ENCODE measurements around the gene PROM2. TPM values are rescaled to one million over a fixed set of nuclear protein-coding genes. Genes with fewer than 3 reads are reported as not detected.

PROM2 gene
- total RNA-seq, 1 donor, result under 0.01 TPM

- DNase-seq (ENCODE audit: low read depth), result no peak
- TF ChIP-seq CTCF (IDR thresholded peaks at IDR 0.05; ENCODE audit: insufficient read depth, low read depth, low read length), result no peak
- no peak overlapping the region for H3K4me3 ChIP-seq (ENCODE audit: low read depth, low read length)
These were observed 31.3 kb downstream of the PROM2 start for GRCh38 chr2:95305380-95306061.

- no peak for DNase-seq (ENCODE audit: low read depth)
- no peak for TF ChIP-seq CTCF (IDR thresholded peaks at IDR 0.05; ENCODE audit: insufficient read depth, low read depth, low read length)
- H3K4me3 ChIP-seq (ENCODE audit: low read depth, low read length), result no peak overlapping the region
These were observed 32.2 kb downstream of the PROM2 start for GRCh38 chr2:95306336-95306895.

GRCh38 chr2:95307036-95307435 is 32.8 kb downstream of the PROM2 start:
- TF ChIP-seq CTCF (IDR thresholded peaks at IDR 0.05; ENCODE audit: insufficient read depth, low read depth, low read length), result no peak
- DNase-seq (ENCODE audit: low read depth), result no peak
- H3K4me3 ChIP-seq (ENCODE audit: low read depth, low read length), result no peak overlapping the region

GRCh38 chr2:95307878-95308277 is 33.6 kb downstream of the PROM2 start:
- no peak for DNase-seq (ENCODE audit: low read depth)
- no peak for TF ChIP-seq CTCF (IDR thresholded peaks at IDR 0.05; ENCODE audit: insufficient read depth, low read depth, low read length)
- no peak overlapping the region for H3K4me3 ChIP-seq (ENCODE audit: low read depth, low read length)

GRCh38 chr2:95308426-95308990 is 34.3 kb downstream of the PROM2 start:
- H3K4me3 ChIP-seq (ENCODE audit: low read depth, low read length), result no peak overlapping the region
- TF ChIP-seq CTCF (IDR thresholded peaks at IDR 0.05; ENCODE audit: insufficient read depth, low read depth, low read length), result no peak
- no peak for DNase-seq (ENCODE audit: low read depth)

GRCh38 chr2:95309599-95309998 is 35.4 kb downstream of the PROM2 start:
- H3K4me3 ChIP-seq (ENCODE audit: low read depth, low read length), result no peak overlapping the region
- TF ChIP-seq CTCF (IDR thresholded peaks at IDR 0.05; ENCODE audit: insufficient read depth, low read depth, low read length), result no peak
- DNase-seq (ENCODE audit: low read depth), result no peak
